ENCODE data around the gene FPGT. TPM values are rescaled to one million over a fixed set of nuclear protein-coding genes. Genes with fewer than 3 reads are reported as not detected.

The FPGT gene
- total and polyA plus RNA-seq, 2 experiments from 2014 or later = 9.1 to 17.5 TPM

GRCh38 chr1:74215229-74215628, 17.2 kb downstream of the FPGT start:
- Histone ChIP-seq H3K9me3 (ENCODE audit: low read depth) (no peaks in the 10 kb centered on the region), H3K36me3 (replicated peaks; ENCODE audit: insufficient read depth, low read depth) (no peaks in the 10 kb centered on the region), H4K20me1 (ENCODE audit: insufficient read depth, poor library complexity, severe bottlenecking) (no peaks in the 10 kb centered on the region), H3K9me2 (replicated peaks; ENCODE audit: insufficient read depth) (no peaks in the 10 kb centered on the region), H3K27me3 (no peaks in the 10 kb centered on the region), H3K27ac (no peak overlapping the region), H3K4me3 (no peak overlapping the region), H2AFZ (no peak overlapping the region), H3K4me2 (no peak overlapping the region), H3K4me1 (ENCODE audit: insufficient read depth) (no peaks in the 10 kb centered on the region), H3K79me2 (no peaks in the 10 kb centered on the region)
- 100% methylated on average over 1 of the region's 1 CpG for whole genome bisulfite sequencing (ENCODE audit: low lambda C conversion rate, missing lambda C conversion rate)
- TF ChIP-seq, protein P1, sequence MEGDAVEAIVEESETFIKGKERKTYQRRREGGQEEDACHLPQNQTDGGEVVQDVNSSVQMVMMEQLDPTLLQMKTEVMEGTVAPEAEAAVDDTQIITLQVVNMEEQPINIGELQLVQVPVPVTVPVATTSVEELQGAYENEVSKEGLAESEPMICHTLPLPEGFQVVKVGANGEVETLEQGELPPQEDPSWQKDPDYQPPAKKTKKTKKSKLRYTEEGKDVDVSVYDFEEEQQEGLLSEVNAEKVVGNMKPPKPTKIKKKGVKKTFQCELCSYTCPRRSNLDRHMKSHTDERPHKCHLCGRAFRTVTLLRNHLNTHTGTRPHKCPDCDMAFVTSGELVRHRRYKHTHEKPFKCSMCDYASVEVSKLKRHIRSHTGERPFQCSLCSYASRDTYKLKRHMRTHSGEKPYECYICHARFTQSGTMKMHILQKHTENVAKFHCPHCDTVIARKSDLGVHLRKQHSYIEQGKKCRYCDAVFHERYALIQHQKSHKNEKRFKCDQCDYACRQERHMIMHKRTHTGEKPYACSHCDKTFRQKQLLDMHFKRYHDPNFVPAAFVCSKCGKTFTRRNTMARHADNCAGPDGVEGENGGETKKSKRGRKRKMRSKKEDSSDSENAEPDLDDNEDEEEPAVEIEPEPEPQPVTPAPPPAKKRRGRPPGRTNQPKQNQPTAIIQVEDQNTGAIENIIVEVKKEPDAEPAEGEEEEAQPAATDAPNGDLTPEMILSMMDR (IDR thresholded peaks at IDR 0.05; ENCODE audit: poor library complexity) = no peak
- TF ChIP-seq EZH2phosphoT487 (IDR thresholded peaks at IDR 0.05; ENCODE audit: low read depth, severe bottlenecking, unreplicated experiment) (no peak), EZH2 (IDR thresholded peaks at IDR 0.05; ENCODE audit: borderline replicate concordance) (no peak)
- DNase-seq (ENCODE audit: low spot score) = no peak

DNA sequence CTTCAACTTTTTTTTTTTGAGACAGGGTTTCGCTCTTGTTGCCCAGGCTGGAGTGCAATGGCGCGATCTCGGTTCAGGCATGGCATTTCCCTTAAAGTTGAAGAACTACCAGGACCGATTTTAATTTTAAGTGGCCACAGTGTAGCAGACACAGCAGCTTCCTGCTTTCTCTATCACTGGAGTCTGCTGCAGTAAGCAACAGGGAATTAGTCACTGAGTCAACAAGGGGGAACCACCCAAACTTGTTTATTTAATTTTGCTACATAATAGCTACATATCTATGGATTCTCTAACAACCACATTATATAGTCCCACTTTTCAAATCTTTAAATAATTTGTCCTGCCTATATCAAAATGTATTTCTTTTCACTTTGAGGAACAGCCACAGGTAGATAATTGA, 24.7 kb downstream of the FPGT start:
- Histone ChIP-seq H3K27ac (no peak overlapping the region), H3K9me2 (replicated peaks; ENCODE audit: insufficient read depth) (no peaks in the 10 kb centered on the region), H3K79me2 (no peaks in the 10 kb centered on the region), H3K4me1 (ENCODE audit: insufficient read depth) (no peaks in the 10 kb centered on the region), H3K36me3 (replicated peaks; ENCODE audit: insufficient read depth, low read depth) (no peaks in the 10 kb centered on the region), H2AFZ (no peak overlapping the region), H3K9me3 (ENCODE audit: low read depth) (no peaks in the 10 kb centered on the region), H4K20me1 (ENCODE audit: insufficient read depth, poor library complexity, severe bottlenecking) (no peaks in the 10 kb centered on the region), H3K4me3 (no peak overlapping the region), H3K4me2 (no peak overlapping the region), H3K27me3 (no peaks in the 10 kb centered on the region)
- TF ChIP-seq, protein P1 (IDR thresholded peaks at IDR 0.05; ENCODE audit: poor library complexity) = no peak
- TF ChIP-seq EZH2phosphoT487 (IDR thresholded peaks at IDR 0.05; ENCODE audit: low read depth, severe bottlenecking, unreplicated experiment) = no peak
- no peak for TF ChIP-seq EZH2 (IDR thresholded peaks at IDR 0.05; ENCODE audit: borderline replicate concordance)
- WGBS (ENCODE audit: low lambda C conversion rate, missing lambda C conversion rate) = 92% methylated on average over 5 of the region's 5 CpGs
- DNase-seq (ENCODE audit: low spot score) = no peak

GRCh38 chr1:74223453-74223852, 25.4 kb downstream of the FPGT start:
- Histone ChIP-seq H3K79me2 (no peaks in the 10 kb centered on the region), H3K36me3 (replicated peaks; ENCODE audit: insufficient read depth, low read depth) (no peaks in the 10 kb centered on the region), H4K20me1 (ENCODE audit: insufficient read depth, poor library complexity, severe bottlenecking) (no peaks in the 10 kb centered on the region), H3K9me3 (ENCODE audit: low read depth) (no peaks in the 10 kb centered on the region), H3K27me3 (no peaks in the 10 kb centered on the region), H3K27ac (no peak overlapping the region), H3K4me2 (no peak overlapping the region), H3K4me3 (no peak overlapping the region), H3K9me2 (replicated peaks; ENCODE audit: insufficient read depth) (no peaks in the 10 kb centered on the region), H2AFZ (no peak overlapping the region), H3K4me1 (ENCODE audit: insufficient read depth) (no peaks in the 10 kb centered on the region)
- TF ChIP-seq EZH2phosphoT487 (IDR thresholded peaks at IDR 0.05; ENCODE audit: low read depth, severe bottlenecking, unreplicated experiment) (no peak), EZH2 (IDR thresholded peaks at IDR 0.05; ENCODE audit: borderline replicate concordance) (no peak)
- TF ChIP-seq, protein P1 (IDR thresholded peaks at IDR 0.05; ENCODE audit: poor library complexity) = no peak
- DNase-seq (ENCODE audit: low spot score) = no peak
- WGBS (ENCODE audit: low lambda C conversion rate, missing lambda C conversion rate) = 85% methylated on average over 3 of the region's 3 CpGs

DNA sequence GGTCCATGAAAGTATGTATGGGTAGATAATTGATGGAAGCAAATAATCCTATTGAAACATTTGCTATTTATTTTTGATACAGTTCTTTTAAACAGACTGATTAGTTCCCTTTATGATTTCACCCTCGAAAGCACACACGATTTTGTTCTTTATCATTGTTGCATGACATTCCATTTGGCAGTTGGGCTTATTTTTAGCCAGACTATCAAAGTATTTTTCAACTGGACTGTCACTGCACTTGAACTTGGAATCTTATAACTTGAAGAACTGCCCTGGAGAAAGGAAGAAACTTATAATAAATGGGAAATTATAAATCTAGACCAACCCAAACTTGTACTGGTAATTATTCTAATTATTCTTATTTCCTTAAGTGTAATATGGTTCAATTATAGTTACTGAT, 37.1 kb downstream of the FPGT start, which contains the start of gene TNNI3K:
Gene TNNI3K (plus strand): TSS at position 235 of the 400 bp plus-strand sequence. CDS start 65 bp downstream, at position 300.
- no peak within 1 kb of the TSS for H2AFZ ChIP-seq
- H3K27ac ChIP-seq = no peak within 1 kb of the TSS
- no peaks in the 10 kb centered on the region for H4K20me1 ChIP-seq (ENCODE audit: insufficient read depth, poor library complexity, severe bottlenecking)
- H3K27me3 ChIP-seq = no peaks in the 10 kb centered on the region
- DNase-seq (ENCODE audit: low spot score) = no peak
- H3K9me2 ChIP-seq (replicated peaks; ENCODE audit: insufficient read depth) = no peaks in the 10 kb centered on the region
- TF ChIP-seq, protein P1 (IDR thresholded peaks at IDR 0.05; ENCODE audit: poor library complexity) = no peak
- TF ChIP-seq EZH2 (IDR thresholded peaks at IDR 0.05; ENCODE audit: borderline replicate concordance) (no peak), EZH2phosphoT487 (IDR thresholded peaks at IDR 0.05; ENCODE audit: low read depth, severe bottlenecking, unreplicated experiment) (no peak)
- H3K9me3 ChIP-seq (ENCODE audit: low read depth) = no peaks in the 10 kb centered on the region
- no peaks in the 10 kb centered on the region for H3K36me3 ChIP-seq (replicated peaks; ENCODE audit: insufficient read depth, low read depth)
- WGBS (ENCODE audit: low lambda C conversion rate, missing lambda C conversion rate) = 72% methylated on average over 2 of the region's 2 CpGs
- H3K4me3 ChIP-seq = no peak within 1 kb of the TSS
- H3K4me1 ChIP-seq (ENCODE audit: insufficient read depth) = no peaks in the 10 kb centered on the region
- H3K4me2 ChIP-seq = no peak within 1 kb of the TSS
- no peaks in the 10 kb centered on the region for H3K79me2 ChIP-seq
